SK-N-SH (cell line): Measurements from ENCODE around the gene PIBF1.

Source experiments
- CHD2 ChIP-seq: fragments of 150-350 bp; IDR thresholded peaks from 2 replicates; pipeline ENCODE4 v1.6.1; 2018; ENCODE audit warnings: low read length; ENCODE audit not compliant: partially characterized antibody
- EP300 ChIP-seq, 2 experiments: IDR thresholded peaks; 2 replicates each; pipeline versions ENCODE4 v1.4.0 to v1.6.1; 2012; ENCODE audit warnings: borderline replicate concordance in 1 of 2, low read depth in 1 of 2, low read length in 1 of 2
- NFIC ChIP-seq: IDR thresholded peaks from 2 replicates; pipeline ENCODE4 v1.4.0; 2012; ENCODE audit warnings: borderline replicate concordance
- POLR2AphosphoS5 ChIP-seq: IDR thresholded peaks from 2 replicates; pipeline ENCODE4 v1.6.1; 2012; ENCODE audit warnings: low read depth, low read length
- RXRA ChIP-seq: IDR thresholded peaks from 2 replicates; pipeline ENCODE4 v1.4.0; 2012; ENCODE audit warnings: low read depth, mild to moderate bottlenecking, borderline replicate concordance
- SMC3 ChIP-seq: IDR thresholded peaks from 2 replicates; pipeline ENCODE4 v1.6.1; 2012; ENCODE audit warnings: low read depth, low read length, improper control_type of control experiment
- TEAD4 ChIP-seq: IDR thresholded peaks from 2 replicates; pipeline ENCODE4 v1.4.0; 2012; ENCODE audit warnings: mild to moderate bottlenecking, borderline replicate concordance; ENCODE audit not compliant: insufficient read depth
- YY1 ChIP-seq: IDR thresholded peaks from 2 replicates; pipeline ENCODE4 v1.4.0; 2012; ENCODE audit warnings: low read depth, mild to moderate bottlenecking
- TF ChIP-seq, protein P1 (sequence below): fragments of 200-600 bp; sonication (generic); IDR thresholded peaks from 2 replicates; pipeline ENCODE4 v1.6.1; 2017; ENCODE audit warnings: antibody characterized with exemption, mild to moderate bottlenecking, moderate library complexity
- TF ChIP-seq, protein P2 (sequence below): IDR thresholded peaks from 2 replicates; pipeline ENCODE4 v1.6.1; 2012; ENCODE audit warnings: mild to moderate bottlenecking, low read depth, low read length, moderate library complexity

DNA sequence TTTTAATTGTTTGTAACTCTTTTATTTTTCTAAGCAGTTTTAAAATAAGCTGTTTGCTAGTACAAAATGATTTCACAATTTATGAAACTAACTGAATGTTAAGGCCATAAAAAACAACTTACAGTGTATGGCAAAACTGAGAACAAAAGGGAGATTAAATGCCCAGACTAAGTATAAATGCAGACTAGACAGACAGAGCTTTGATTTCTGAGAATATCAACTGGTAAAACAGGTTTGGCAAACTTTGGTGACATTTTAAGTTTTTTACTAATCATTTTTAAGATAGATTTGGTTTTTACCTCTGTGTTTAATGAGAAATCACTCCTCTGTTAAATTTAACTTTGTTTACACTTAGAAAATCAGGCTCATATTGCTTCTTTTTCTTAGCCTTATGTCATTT lies 149.4 kb downstream of the PIBF1 start:
- TF ChIP-seq, protein P1, sequence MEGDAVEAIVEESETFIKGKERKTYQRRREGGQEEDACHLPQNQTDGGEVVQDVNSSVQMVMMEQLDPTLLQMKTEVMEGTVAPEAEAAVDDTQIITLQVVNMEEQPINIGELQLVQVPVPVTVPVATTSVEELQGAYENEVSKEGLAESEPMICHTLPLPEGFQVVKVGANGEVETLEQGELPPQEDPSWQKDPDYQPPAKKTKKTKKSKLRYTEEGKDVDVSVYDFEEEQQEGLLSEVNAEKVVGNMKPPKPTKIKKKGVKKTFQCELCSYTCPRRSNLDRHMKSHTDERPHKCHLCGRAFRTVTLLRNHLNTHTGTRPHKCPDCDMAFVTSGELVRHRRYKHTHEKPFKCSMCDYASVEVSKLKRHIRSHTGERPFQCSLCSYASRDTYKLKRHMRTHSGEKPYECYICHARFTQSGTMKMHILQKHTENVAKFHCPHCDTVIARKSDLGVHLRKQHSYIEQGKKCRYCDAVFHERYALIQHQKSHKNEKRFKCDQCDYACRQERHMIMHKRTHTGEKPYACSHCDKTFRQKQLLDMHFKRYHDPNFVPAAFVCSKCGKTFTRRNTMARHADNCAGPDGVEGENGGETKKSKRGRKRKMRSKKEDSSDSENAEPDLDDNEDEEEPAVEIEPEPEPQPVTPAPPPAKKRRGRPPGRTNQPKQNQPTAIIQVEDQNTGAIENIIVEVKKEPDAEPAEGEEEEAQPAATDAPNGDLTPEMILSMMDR = no peak
- TF ChIP-seq EP300 (IDR thresholded peaks at IDR 0.05; ENCODE audit: borderline replicate concordance in 1 of 2, low read depth in 1 of 2, low read length in 1 of 2) = no peak
- no peak for TF ChIP-seq TEAD4
- TF ChIP-seq RXRA = no peak
- TF ChIP-seq POLR2AphosphoS5 = no peak
- TF ChIP-seq, protein P2, sequence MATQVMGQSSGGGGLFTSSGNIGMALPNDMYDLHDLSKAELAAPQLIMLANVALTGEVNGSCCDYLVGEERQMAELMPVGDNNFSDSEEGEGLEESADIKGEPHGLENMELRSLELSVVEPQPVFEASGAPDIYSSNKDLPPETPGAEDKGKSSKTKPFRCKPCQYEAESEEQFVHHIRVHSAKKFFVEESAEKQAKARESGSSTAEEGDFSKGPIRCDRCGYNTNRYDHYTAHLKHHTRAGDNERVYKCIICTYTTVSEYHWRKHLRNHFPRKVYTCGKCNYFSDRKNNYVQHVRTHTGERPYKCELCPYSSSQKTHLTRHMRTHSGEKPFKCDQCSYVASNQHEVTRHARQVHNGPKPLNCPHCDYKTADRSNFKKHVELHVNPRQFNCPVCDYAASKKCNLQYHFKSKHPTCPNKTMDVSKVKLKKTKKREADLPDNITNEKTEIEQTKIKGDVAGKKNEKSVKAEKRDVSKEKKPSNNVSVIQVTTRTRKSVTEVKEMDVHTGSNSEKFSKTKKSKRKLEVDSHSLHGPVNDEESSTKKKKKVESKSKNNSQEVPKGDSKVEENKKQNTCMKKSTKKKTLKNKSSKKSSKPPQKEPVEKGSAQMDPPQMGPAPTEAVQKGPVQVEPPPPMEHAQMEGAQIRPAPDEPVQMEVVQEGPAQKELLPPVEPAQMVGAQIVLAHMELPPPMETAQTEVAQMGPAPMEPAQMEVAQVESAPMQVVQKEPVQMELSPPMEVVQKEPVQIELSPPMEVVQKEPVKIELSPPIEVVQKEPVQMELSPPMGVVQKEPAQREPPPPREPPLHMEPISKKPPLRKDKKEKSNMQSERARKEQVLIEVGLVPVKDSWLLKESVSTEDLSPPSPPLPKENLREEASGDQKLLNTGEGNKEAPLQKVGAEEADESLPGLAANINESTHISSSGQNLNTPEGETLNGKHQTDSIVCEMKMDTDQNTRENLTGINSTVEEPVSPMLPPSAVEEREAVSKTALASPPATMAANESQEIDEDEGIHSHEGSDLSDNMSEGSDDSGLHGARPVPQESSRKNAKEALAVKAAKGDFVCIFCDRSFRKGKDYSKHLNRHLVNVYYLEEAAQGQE = no peak
- TF ChIP-seq CHD2 = no peak
- TF ChIP-seq SMC3 = no peak
- TF ChIP-seq NFIC = no peak
- no peak for TF ChIP-seq YY1
